Immature natural killer cell (primary cell): ENCODE measurements around the gene ETHE1. TPM values are rescaled to one million over a fixed set of nuclear protein-coding genes. Genes with fewer than 3 reads are reported as not detected.

Experiments
- DNase-seq, 3 donors: peaks; one replicate each; pipeline ENCODE4 v3.0.0; 2022; ENCODE audit warnings: mixed read lengths in 1 of 3
- H3K27ac Mint-ChIP-seq, 6 donors: one replicate each; pipeline ENCODE4 v1.8.0; 2020; ENCODE audit warnings: mixed read lengths in 6 of 6, mild to moderate bottlenecking in 5 of 6, inconsistent platforms in 4 of 6, moderate library complexity in 3 of 6
- H3K27me3 Mint-ChIP-seq, 3 donors: one replicate each; pipeline ENCODE4 v1.8.0; 2020 to 2021; ENCODE audit warnings: low read depth in 3 of 3, mild to moderate bottlenecking in 3 of 3, mixed read lengths in 3 of 3, moderate library complexity in 3 of 3, inconsistent platforms in 1 of 3
- H3K36me3 Mint-ChIP-seq, 3 donors: one replicate each; pipeline ENCODE4 v1.8.0; 2020; ENCODE audit warnings: mixed read lengths in 3 of 3, inconsistent platforms in 2 of 3, mild to moderate bottlenecking in 2 of 3
- H3K4me1 Mint-ChIP-seq, 2 donors: one replicate each; pipeline ENCODE4 v1.8.0; 2020; ENCODE audit warnings: inconsistent platforms in 2 of 2, mild to moderate bottlenecking in 2 of 2, mixed read lengths in 2 of 2, moderate library complexity in 1 of 2
- H3K4me3 Mint-ChIP-seq, 5 donors: one replicate each; pipeline ENCODE4 v1.8.0; 2020; ENCODE audit warnings: mild to moderate bottlenecking in 5 of 5, mixed read lengths in 5 of 5, inconsistent platforms in 3 of 5, moderate library complexity in 3 of 5
- H3K9me3 Mint-ChIP-seq, 6 donors: one replicate each; pipeline ENCODE4 v1.8.0; 2020; ENCODE audit warnings: mild to moderate bottlenecking in 6 of 6, mixed read lengths in 6 of 6, inconsistent platforms in 4 of 6, moderate library complexity in 3 of 6
- polyA plus RNA-seq, 3 donors: library from polyadenylated mRNA; unstranded; fragments of 300-500 nt; fragmentation: Illumina TruSeq; gene quantifications; one replicate each; pipeline ENCODE4 v1.2.3, GENCODE V29; 2021

ETHE1 gene
- polyA plus RNA-seq, 3 donors from 2014 or later: 70.5 to 156 (median 74.5) TPM

DNA sequence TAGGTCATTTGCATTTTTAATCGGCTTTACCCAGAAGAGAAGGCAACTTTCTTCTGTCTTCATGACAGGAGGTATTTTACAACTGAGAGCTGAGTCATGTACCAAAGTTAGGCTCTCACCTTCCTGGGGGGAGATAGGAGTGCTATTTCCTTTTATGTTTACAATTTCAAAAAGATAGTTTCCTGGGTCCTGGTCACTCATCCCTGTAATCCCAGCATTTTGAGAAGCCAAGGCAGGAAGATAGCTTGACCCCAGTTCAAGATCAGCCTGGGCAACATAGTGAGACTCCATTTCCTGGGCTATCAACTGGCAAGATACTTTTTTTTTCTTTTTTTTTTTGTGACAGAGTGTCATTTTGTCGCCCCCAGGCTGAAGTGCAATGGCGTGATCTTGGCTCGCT lies 69.2 kb downstream of the ETHE1 start:
- Mint-ChIP-seq H3K36me3 (no peaks in the 10 kb centered on the region), H3K9me3 (no peaks in the 10 kb centered on the region), H3K27me3 (peaks cover 0 to 2% (median 2%) of the 10 kb centered on the region in 3 donors), H3K4me1 (peaks cover 3 to 8% of the 10 kb centered on the region in 2 donors), H3K4me3 (no peak overlapping the region), H3K27ac (no peak overlapping the region)
- no peak for DNase-seq

Other genes starting within 250 kb of the ETHE1 start
- not detected for gene CD177, start 173.5 kb downstream of the ETHE1 start, polyA plus RNA-seq
- gene TEX101, start 112.3 kb downstream of the ETHE1 start, polyA plus RNA-seq: not detected
- gene LYPD3, start 61.6 kb downstream of the ETHE1 start, polyA plus RNA-seq: 1 to 10 TPM; 1.3 to 2.4 (median 1.4) TPM
- gene PHLDB3, start 22.5 kb downstream of the ETHE1 start, polyA plus RNA-seq: 1 to 10 TPM in 2 of 3 donors, under 1 TPM in 1; 0.51 to 3.2 (median 1.3) TPM
- gene ZNF575, start 6.0 kb upstream of the ETHE1 start, polyA plus RNA-seq: 1 to 10 TPM; 1.1 to 3.5 (median 1.7) TPM
- gene XRCC1, start 48.3 kb upstream of the ETHE1 start, polyA plus RNA-seq: 10 to 100 TPM; 13.3 to 34.3 (median 15.2) TPM
- gene PINLYP, start 48.6 kb upstream of the ETHE1 start, polyA plus RNA-seq: 1 to 10 TPM in 1 of 3 donors, under 1 TPM in 1, not detected in 1; 0.61 to 3.9 TPM
- 1 to 10 TPM in 1 of 3 donors, under 1 TPM in 1, not detected in 1; 0.38 to 2.6 TPM for gene IRGQ, start 68.9 kb upstream of the ETHE1 start, polyA plus RNA-seq
- gene ZNF576, start 69.4 kb upstream of the ETHE1 start, polyA plus RNA-seq: 10 to 100 TPM in 1 of 3 donors, 1 to 10 TPM in 2; 6.7 to 12.8 (median 7.1) TPM
- under 1 TPM in 2 of 3 donors, not detected in 1; 0.43 to 0.86 TPM for gene SRRM5, start 84.9 kb upstream of the ETHE1 start, polyA plus RNA-seq
- gene ZNF428, start 92.4 kb upstream of the ETHE1 start, polyA plus RNA-seq: 10 to 100 TPM; 10.6 to 28.5 (median 19.7) TPM
- gene CADM4, start 112.6 kb upstream of the ETHE1 start, polyA plus RNA-seq: under 1 TPM in 1 of 3 donors, not detected in 2; 0.10 TPM
- gene PLAUR, start 143.0 kb upstream of the ETHE1 start, polyA plus RNA-seq: 1 to 10 TPM; 3.4 to 6.1 (median 5.7) TPM
- under 1 TPM in 1 of 3 donors, not detected in 2; 0.13 TPM for gene IRGC, start 188.9 kb upstream of the ETHE1 start, polyA plus RNA-seq
- 1 to 10 TPM; 1.9 to 9.3 (median 5.1) TPM for gene SMG9, start 227.8 kb upstream of the ETHE1 start, polyA plus RNA-seq